SU-DHL-6 (cell line): ENCODE data around the gene ZNF367.

ENCODE experiments used
- H2AFZ ChIP-seq: fragments of 200-600 bp; sonication (generic); 2 replicates; pipeline ENCODE4 v1.6.1; 2014; ENCODE audit warnings: low read depth, mild to moderate bottlenecking, moderate library complexity, mixed read lengths, antibody characterized with exemption, low read length; ENCODE audit not compliant: severe bottlenecking
- H3F3A ChIP-seq: fragments of 200-600 bp; shearing (Covaris generic); 2 replicates; pipeline ENCODE4 v1.6.0; 2016; ENCODE audit warnings: antibody characterized with exemption, mild to moderate bottlenecking; ENCODE audit not compliant: insufficient read depth
- H3K27ac ChIP-seq: fragments of 200-600 bp; sonication (generic); 2 replicates; pipeline ENCODE4 v1.5.1; 2016; ENCODE audit warnings: low read depth, mild to moderate bottlenecking, low read length, moderate library complexity, mixed read lengths
- H3K27me3 ChIP-seq: fragments of 200-600 bp; sonication (generic), shearing (Covaris generic); 2 replicates; pipeline ENCODE4 v1.6.0; 2014; ENCODE audit warnings: mild to moderate bottlenecking, low read length
- H3K36me3 ChIP-seq: fragments of 200-600 bp; sonication (generic); 2 replicates; pipeline ENCODE4 v1.6.1; 2014; ENCODE audit warnings: mild to moderate bottlenecking, low read length, mixed read lengths
- H3K4me2 ChIP-seq: fragments of 300-600, 200-600 bp; shearing (Covaris generic), sonication (generic); 2 replicates; pipeline ENCODE4 v1.6.0; 2014; ENCODE audit warnings: low read length, low read depth, mild to moderate bottlenecking; ENCODE audit not compliant: poor library complexity, severe bottlenecking
- H3K4me3 ChIP-seq: fragments of 200-600 bp; sonication (generic); 2 replicates; pipeline ENCODE4 v1.5.1; 2014; ENCODE audit warnings: antibody characterized with exemption, low read length, mild to moderate bottlenecking, mixed read lengths; ENCODE audit not compliant: insufficient read depth, poor library complexity, severe bottlenecking
- H3K79me2 ChIP-seq: fragments of 200-600 bp; sonication (generic); 2 replicates; pipeline ENCODE4 v1.6.1; 2014; ENCODE audit warnings: mild to moderate bottlenecking, low read length, moderate library complexity; ENCODE audit not compliant: insufficient read depth
- H3K9ac ChIP-seq: fragments of 200-600 bp; sonication (generic); 2 replicates; pipeline ENCODE4 v1.7.0; 2014; ENCODE audit warnings: mild to moderate bottlenecking, low read length
- H3K9me2 ChIP-seq: fragments of 200-600 bp; sonication (generic); replicated peaks from 2 replicates; pipeline ENCODE4 v1.6.1; 2014; ENCODE audit warnings: low read length; ENCODE audit not compliant: insufficient read depth
- H3K9me3 ChIP-seq: fragments of 200-600 bp; sonication (generic); 2 replicates; pipeline ENCODE4 v1.6.1; 2014; ENCODE audit warnings: low read length, mixed read lengths; ENCODE audit not compliant: insufficient read depth
- H4K20me1 ChIP-seq: fragments of 200-600 bp; sonication (generic); 2 replicates; pipeline ENCODE4 v1.6.1; 2014; ENCODE audit warnings: low read depth, mild to moderate bottlenecking, antibody characterized with exemption, low read length, moderate library complexity, mixed read lengths
- EZH2phosphoT487 ChIP-seq: fragments of 200-600 bp; sonication (generic), shearing (Covaris generic); conservative IDR thresholded peaks from 2 replicates; pipeline ENCODE4 v1.6.1; 2018; ENCODE audit warnings: mild to moderate bottlenecking, antibody characterized with exemption, low read length, moderate library complexity, mixed read lengths
- TF ChIP-seq, protein P1 (sequence below): fragments of 200-600 bp; sonication (generic); IDR thresholded peaks from one replicate; pipeline ENCODE4 v1.5.1; 2017; ENCODE audit warnings: antibody characterized with exemption, mild to moderate bottlenecking, low read length, moderate library complexity; ENCODE audit not compliant: insufficient read depth, poor library complexity, severe bottlenecking

ZNF367 gene

DNA sequence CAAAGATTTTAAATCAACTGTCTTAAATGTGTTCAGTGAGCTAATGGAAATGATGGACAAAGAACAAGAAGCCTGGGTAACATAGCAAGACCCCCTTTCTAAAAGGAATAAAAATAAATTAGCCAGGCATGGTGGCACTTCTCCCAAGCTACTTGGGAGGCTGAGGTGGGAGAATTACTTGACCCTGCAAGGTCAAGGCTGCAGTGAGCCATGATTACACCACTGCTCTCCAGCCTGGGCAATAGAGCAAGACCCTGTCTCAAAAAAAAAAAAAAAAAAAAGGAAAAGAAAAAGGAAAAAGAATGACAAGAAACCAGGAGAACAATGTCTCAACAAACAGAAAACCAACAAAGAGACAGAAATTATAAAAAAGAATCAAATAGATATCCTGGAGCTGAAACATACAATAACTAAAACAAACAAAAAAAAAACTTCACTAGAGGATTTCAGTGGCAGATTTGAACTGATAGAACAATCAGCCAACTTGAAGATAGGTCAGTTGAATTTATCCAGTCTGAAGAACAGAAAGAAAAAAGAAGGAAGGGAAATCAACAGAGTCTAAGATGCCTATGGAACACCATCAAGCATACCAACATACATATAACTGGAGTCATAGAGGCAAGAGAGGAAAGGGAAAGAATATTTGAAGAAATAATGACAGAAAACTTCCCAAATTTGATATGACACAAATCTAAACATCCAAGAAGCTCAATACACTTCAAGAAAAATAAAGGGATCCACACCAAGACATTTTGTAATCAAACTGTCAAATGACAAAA, 17.8 kb downstream of the ZNF367 start:
- TF ChIP-seq, protein P1, sequence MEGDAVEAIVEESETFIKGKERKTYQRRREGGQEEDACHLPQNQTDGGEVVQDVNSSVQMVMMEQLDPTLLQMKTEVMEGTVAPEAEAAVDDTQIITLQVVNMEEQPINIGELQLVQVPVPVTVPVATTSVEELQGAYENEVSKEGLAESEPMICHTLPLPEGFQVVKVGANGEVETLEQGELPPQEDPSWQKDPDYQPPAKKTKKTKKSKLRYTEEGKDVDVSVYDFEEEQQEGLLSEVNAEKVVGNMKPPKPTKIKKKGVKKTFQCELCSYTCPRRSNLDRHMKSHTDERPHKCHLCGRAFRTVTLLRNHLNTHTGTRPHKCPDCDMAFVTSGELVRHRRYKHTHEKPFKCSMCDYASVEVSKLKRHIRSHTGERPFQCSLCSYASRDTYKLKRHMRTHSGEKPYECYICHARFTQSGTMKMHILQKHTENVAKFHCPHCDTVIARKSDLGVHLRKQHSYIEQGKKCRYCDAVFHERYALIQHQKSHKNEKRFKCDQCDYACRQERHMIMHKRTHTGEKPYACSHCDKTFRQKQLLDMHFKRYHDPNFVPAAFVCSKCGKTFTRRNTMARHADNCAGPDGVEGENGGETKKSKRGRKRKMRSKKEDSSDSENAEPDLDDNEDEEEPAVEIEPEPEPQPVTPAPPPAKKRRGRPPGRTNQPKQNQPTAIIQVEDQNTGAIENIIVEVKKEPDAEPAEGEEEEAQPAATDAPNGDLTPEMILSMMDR = no peak
- no peak for TF ChIP-seq EZH2phosphoT487
- Histone ChIP-seq H3K27ac (no peak overlapping the region), H3K36me3 (peaks cover 12% of the 10 kb centered on the region), H2AFZ (no peak overlapping the region), H3K27me3 (no peaks in the 10 kb centered on the region), H3K9ac (no peak overlapping the region), H4K20me1 (peaks cover 47% of the 10 kb centered on the region), H3K9me2 (no peaks in the 10 kb centered on the region), H3K4me2 (no peak overlapping the region), H3F3A (peaks cover 4% of the 10 kb centered on the region; the same call in 1 of the 2 replicates), H3K79me2 (peaks cover 83% of the 10 kb centered on the region), H3K9me3 (no peaks in the 10 kb centered on the region), H3K4me3 (no peak overlapping the region)

DNA sequence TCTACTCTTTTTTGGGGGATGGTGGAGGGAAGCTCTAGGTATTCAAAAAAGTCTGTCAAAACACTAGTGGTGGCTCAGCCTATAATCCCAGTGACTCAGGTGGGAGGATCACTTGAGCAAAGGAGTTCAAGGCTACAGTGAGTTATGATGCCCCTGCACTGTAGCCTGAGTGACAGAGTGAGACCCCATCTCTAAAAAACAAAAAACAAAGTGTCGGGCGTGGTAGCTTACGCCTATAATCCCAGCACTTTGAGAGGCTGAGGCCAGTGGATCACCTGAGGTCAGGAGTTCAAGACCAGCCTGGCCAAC, 18.9 kb downstream of the ZNF367 start:
- peaks cover 48% of the 10 kb centered on the region for H4K20me1 ChIP-seq
- H2AFZ ChIP-seq = no peak overlapping the region
- no peaks in the 10 kb centered on the region for H3K9me2 ChIP-seq
- no peak overlapping the region for H3K9ac ChIP-seq
- H3K27ac ChIP-seq = no peak overlapping the region
- no peak for TF ChIP-seq EZH2phosphoT487
- TF ChIP-seq, protein P1 = no peak
- peaks cover 17% of the 10 kb centered on the region for H3K36me3 ChIP-seq
- H3K27me3 ChIP-seq = no peaks in the 10 kb centered on the region
- H3K9me3 ChIP-seq = no peaks in the 10 kb centered on the region
- peaks cover 4% of the 10 kb centered on the region; the same call in 1 of the 2 replicates for H3F3A ChIP-seq
- peaks cover 78% of the 10 kb centered on the region for H3K79me2 ChIP-seq
- H3K4me2 ChIP-seq = no peak overlapping the region
- no peak overlapping the region for H3K4me3 ChIP-seq

DNA sequence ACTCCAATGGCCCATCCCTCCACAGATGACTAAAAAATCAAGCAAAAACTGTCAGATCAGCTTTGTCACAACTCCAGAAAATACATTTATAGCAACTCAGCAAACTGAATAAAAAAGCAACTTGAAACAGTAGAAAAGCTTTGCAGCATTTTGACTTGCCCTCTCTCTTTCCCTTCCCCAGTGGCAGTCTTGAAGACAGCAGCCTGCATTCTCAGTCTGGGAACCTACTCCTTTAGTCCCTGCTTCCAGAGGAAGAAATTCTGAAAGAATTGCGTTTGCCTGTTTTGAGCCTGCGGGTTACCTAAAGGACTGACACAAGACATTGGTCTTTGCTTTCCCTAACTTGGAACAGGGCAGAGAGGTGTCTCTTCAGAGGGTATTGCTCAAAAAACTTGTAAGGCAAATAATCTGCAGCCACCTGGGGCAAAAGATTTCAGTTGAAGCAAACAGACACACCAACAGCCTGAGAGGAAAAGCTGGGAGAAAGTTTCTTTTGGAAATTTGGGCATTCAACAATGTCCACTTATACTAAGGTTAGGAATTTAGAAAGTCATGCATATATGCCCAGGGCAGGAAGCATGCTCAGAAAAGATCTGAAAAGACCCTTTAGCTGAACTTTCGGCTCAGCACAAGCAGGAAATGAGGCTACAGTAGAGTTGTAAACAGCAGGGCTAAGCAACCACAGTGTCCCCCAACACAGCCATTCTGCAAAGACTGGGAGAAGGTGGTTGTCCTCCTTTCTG, 19.4 kb downstream of the ZNF367 start:
- Histone ChIP-seq H3F3A (peaks cover 4% of the 10 kb centered on the region; the same call in 1 of the 2 replicates), H3K4me3 (no peak overlapping the region), H3K9ac (no peak overlapping the region), H3K27ac (no peak overlapping the region), H4K20me1 (peaks cover 48% of the 10 kb centered on the region), H3K36me3 (peaks cover 22% of the 10 kb centered on the region), H3K4me2 (no peak overlapping the region), H3K9me3 (no peaks in the 10 kb centered on the region), H3K9me2 (no peaks in the 10 kb centered on the region), H3K79me2 (peaks cover 73% of the 10 kb centered on the region), H2AFZ (no peak overlapping the region), H3K27me3 (no peaks in the 10 kb centered on the region)
- TF ChIP-seq, protein P1 = no peak
- no peak for TF ChIP-seq EZH2phosphoT487
